Measurements from ENCODE around the gene IVD. TPM values are rescaled to one million over a fixed set of nuclear protein-coding genes. Genes with fewer than 3 reads are reported as not detected.

The IVD gene
- polyA plus RNA-seq, 1 donor from 2014 or later = 28.6 TPM

DNA sequence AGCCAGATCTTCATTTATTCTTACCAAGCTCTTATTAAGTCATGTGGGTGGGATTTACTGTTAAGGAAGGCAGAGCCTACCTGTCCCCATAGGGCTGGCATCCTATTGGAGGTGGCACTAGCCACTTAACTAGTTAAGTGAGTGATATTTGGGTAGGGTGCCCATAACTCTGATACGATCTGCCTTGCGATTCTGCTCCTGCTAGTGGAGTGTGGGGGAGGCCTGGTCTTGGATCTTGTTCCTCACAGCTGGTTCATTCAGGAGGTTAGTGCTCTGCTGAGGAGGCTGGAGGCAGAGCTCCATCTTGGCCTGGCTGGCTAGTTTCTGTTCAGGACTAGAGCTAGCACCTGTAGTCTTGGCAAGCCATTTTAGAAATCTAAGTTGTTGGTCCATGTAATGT lies 44.5 kb downstream of the IVD start:
- Histone ChIP-seq H3K36me3 (ENCODE audit: insufficient read depth, low read length) (no peaks in the 10 kb centered on the region), H3K9me2 (ENCODE audit: insufficient read depth, low read length) (no peaks in the 10 kb centered on the region), H3K4me3 (ENCODE audit: low read length) (no peak overlapping the region), H3K9ac (ENCODE audit: low read length) (no peak overlapping the region), H3K27ac (ENCODE audit: low read length) (no peak overlapping the region), H2AFZ (ENCODE audit: low read depth, low read length) (no peak overlapping the region), H3K79me2 (replicated peaks; ENCODE audit: insufficient read depth, low read length) (peaks cover 47% of the 10 kb centered on the region), H3K4me2 (ENCODE audit: low read length) (no peak overlapping the region), H3K9me3 (ENCODE audit: low read length) (no peaks in the 10 kb centered on the region), H3F3A (ENCODE audit: insufficient read depth, low read length, poor library complexity, severe bottlenecking) (no peaks in the 10 kb centered on the region), H4K20me1 (ENCODE audit: insufficient read depth) (peaks cover 5% of the 10 kb centered on the region), H3K27me3 (ENCODE audit: insufficient read depth, low read depth, low read length) (no peaks in the 10 kb centered on the region)
- TF ChIP-seq, protein P1, sequence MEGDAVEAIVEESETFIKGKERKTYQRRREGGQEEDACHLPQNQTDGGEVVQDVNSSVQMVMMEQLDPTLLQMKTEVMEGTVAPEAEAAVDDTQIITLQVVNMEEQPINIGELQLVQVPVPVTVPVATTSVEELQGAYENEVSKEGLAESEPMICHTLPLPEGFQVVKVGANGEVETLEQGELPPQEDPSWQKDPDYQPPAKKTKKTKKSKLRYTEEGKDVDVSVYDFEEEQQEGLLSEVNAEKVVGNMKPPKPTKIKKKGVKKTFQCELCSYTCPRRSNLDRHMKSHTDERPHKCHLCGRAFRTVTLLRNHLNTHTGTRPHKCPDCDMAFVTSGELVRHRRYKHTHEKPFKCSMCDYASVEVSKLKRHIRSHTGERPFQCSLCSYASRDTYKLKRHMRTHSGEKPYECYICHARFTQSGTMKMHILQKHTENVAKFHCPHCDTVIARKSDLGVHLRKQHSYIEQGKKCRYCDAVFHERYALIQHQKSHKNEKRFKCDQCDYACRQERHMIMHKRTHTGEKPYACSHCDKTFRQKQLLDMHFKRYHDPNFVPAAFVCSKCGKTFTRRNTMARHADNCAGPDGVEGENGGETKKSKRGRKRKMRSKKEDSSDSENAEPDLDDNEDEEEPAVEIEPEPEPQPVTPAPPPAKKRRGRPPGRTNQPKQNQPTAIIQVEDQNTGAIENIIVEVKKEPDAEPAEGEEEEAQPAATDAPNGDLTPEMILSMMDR (IDR thresholded peaks at IDR 0.05; ENCODE audit: poor library complexity, severe bottlenecking) = no peak
- TF ChIP-seq POLR2AphosphoS5 (IDR thresholded peaks at IDR 0.05) (no peak), MXI1 (conservative IDR thresholded peaks at IDR 0.05; ENCODE audit: poor library complexity, severe bottlenecking) (no peak), RAD21 (conservative IDR thresholded peaks at IDR 0.05) (no peak), TAF1 (IDR thresholded peaks at IDR 0.05; ENCODE audit: low read depth) (no peak), EP300 (conservative IDR thresholded peaks at IDR 0.05; ENCODE audit: poor library complexity, severe bottlenecking) (no peak), SMC3 (conservative IDR thresholded peaks at IDR 0.05; ENCODE audit: poor library complexity) (no peak), EZH2 (IDR thresholded peaks at IDR 0.05; ENCODE audit: borderline replicate concordance, insufficient read depth, low read length, poor library complexity, severe bottlenecking) (no peak)
- TF ChIP-seq, protein P2, sequence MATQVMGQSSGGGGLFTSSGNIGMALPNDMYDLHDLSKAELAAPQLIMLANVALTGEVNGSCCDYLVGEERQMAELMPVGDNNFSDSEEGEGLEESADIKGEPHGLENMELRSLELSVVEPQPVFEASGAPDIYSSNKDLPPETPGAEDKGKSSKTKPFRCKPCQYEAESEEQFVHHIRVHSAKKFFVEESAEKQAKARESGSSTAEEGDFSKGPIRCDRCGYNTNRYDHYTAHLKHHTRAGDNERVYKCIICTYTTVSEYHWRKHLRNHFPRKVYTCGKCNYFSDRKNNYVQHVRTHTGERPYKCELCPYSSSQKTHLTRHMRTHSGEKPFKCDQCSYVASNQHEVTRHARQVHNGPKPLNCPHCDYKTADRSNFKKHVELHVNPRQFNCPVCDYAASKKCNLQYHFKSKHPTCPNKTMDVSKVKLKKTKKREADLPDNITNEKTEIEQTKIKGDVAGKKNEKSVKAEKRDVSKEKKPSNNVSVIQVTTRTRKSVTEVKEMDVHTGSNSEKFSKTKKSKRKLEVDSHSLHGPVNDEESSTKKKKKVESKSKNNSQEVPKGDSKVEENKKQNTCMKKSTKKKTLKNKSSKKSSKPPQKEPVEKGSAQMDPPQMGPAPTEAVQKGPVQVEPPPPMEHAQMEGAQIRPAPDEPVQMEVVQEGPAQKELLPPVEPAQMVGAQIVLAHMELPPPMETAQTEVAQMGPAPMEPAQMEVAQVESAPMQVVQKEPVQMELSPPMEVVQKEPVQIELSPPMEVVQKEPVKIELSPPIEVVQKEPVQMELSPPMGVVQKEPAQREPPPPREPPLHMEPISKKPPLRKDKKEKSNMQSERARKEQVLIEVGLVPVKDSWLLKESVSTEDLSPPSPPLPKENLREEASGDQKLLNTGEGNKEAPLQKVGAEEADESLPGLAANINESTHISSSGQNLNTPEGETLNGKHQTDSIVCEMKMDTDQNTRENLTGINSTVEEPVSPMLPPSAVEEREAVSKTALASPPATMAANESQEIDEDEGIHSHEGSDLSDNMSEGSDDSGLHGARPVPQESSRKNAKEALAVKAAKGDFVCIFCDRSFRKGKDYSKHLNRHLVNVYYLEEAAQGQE (IDR thresholded peaks at IDR 0.05; ENCODE audit: borderline replicate concordance) = no peak

DNA sequence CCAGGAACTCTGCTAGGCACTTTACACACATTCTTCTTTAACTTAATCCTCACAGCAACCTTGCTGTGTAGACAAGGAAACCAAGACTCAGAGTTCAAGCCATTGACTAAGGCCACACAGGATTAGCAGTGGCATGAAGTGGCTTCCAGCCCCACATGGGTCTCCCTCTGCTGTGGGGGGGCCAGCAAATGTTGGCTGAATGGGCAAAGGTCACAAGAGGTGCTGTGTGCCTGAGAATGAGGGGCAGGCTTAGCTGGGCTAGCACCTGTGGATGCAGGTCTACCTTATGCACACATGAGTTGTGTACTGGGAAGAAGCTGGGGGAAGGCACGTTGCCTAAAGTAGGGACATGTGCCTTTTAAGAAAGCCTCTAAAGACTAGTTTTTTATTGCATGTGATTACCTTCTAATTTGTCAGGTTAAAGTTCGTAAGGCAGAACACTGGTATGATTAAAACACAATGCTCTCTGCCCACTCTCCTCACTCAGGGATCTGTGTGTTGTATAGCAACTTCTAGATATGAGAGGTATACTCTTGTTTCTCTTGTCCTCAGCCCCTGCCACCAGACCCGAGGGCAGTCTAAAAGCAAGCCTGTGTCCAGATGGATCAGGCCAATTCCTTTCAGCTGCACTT lies 46.0 kb downstream of the IVD start:
- Histone ChIP-seq H3K9ac (ENCODE audit: low read length) (no peak overlapping the region), H3F3A (ENCODE audit: insufficient read depth, low read length, poor library complexity, severe bottlenecking) (no peaks in the 10 kb centered on the region), H4K20me1 (ENCODE audit: insufficient read depth) (peaks cover 5% of the 10 kb centered on the region), H3K4me2 (ENCODE audit: low read length) (no peak overlapping the region), H3K36me3 (ENCODE audit: insufficient read depth, low read length) (no peaks in the 10 kb centered on the region), H3K4me3 (ENCODE audit: low read length) (no peak overlapping the region), H2AFZ (ENCODE audit: low read depth, low read length) (no peak overlapping the region), H3K27ac (ENCODE audit: low read length) (no peak overlapping the region), H3K79me2 (replicated peaks; ENCODE audit: insufficient read depth, low read length) (peaks cover 31% of the 10 kb centered on the region), H3K9me3 (ENCODE audit: low read length) (no peaks in the 10 kb centered on the region), H3K27me3 (ENCODE audit: insufficient read depth, low read depth, low read length) (no peaks in the 10 kb centered on the region), H3K9me2 (ENCODE audit: insufficient read depth, low read length) (no peaks in the 10 kb centered on the region)
- TF ChIP-seq EP300 (conservative IDR thresholded peaks at IDR 0.05; ENCODE audit: poor library complexity, severe bottlenecking) (no peak), TAF1 (IDR thresholded peaks at IDR 0.05; ENCODE audit: low read depth) (no peak), EZH2 (IDR thresholded peaks at IDR 0.05; ENCODE audit: borderline replicate concordance, insufficient read depth, low read length, poor library complexity, severe bottlenecking) (no peak), POLR2AphosphoS5 (IDR thresholded peaks at IDR 0.05) (no peak), MXI1 (conservative IDR thresholded peaks at IDR 0.05; ENCODE audit: poor library complexity, severe bottlenecking) (no peak), SMC3 (conservative IDR thresholded peaks at IDR 0.05; ENCODE audit: poor library complexity) (no peak), RAD21 (conservative IDR thresholded peaks at IDR 0.05) (no peak)
- TF ChIP-seq, protein P1 (IDR thresholded peaks at IDR 0.05; ENCODE audit: poor library complexity, severe bottlenecking) = no peak
- TF ChIP-seq, protein P2 (IDR thresholded peaks at IDR 0.05; ENCODE audit: borderline replicate concordance) = no peak

Measured in neural cell (in vitro differentiated cells).